ENCODE results near the gene CRTAC1. TPM values are rescaled to one million over a fixed set of nuclear protein-coding genes. Genes with fewer than 3 reads are reported as not detected.

Gene CRTAC1
- total RNA-seq, 4 donors from 2014 or later, result 1.2 to 5.7 (median 1.7) TPM

DNA sequence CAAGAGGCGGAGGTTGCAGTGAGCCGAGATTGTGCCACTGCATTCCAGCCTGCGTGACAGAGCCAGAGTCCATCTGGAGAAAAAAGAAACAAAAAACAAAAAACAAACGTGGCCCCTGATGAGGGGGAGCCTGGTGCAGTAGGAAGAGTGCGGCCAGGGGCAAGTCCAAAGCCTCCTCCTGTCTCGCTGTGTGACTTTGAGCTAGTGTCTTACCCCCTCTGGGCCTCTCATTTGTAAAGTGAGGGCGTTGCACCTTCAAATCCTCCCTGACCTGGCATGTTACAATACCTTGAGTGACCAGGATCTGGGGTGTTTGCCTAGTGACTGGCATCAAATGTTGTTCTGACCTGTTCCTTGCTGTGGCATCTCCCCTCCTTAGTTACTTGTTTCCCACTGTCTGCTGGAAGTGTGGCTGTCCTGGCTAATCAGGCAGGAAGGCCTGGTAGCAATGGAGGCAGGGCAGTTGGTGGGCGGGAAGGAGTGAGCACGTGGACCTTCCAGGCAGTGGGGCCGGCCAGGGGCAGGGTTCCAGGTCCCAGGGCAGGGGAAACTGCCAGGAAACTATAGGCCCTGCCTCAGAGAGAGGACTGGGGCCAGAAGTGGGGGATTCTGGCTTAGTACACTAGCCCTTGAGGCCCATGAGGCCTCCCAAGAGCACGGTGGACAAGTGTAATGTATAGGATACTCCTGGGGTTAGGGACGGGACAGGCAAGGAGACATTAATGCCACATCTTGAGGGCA, 205.2 kb downstream of the CRTAC1 start:
- H3K27ac ChIP-seq, result no peak overlapping the region
- H3K9me3 ChIP-seq, result no peaks in the 10 kb centered on the region
- WGBS, 2 donors (ENCODE audit: low coverage in 1 of 2), result 82 to 94% methylated on average over 3 to 8 of the region's 12 CpGs
- H3K4me1 ChIP-seq, result no peaks in the 10 kb centered on the region
- no peak for ATAC-seq
- H3K27me3 ChIP-seq, result peaks cover 51% of the 10 kb centered on the region
- no peaks in the 10 kb centered on the region for H3K36me3 ChIP-seq
- TF ChIP-seq POLR2AphosphoS5 (IDR thresholded peaks at IDR 0.05) (no peak), EP300 (IDR thresholded peaks at IDR 0.05) (no peak), POLR2A (IDR thresholded peaks at IDR 0.05) (no peak)
- TF ChIP-seq, protein P1, sequence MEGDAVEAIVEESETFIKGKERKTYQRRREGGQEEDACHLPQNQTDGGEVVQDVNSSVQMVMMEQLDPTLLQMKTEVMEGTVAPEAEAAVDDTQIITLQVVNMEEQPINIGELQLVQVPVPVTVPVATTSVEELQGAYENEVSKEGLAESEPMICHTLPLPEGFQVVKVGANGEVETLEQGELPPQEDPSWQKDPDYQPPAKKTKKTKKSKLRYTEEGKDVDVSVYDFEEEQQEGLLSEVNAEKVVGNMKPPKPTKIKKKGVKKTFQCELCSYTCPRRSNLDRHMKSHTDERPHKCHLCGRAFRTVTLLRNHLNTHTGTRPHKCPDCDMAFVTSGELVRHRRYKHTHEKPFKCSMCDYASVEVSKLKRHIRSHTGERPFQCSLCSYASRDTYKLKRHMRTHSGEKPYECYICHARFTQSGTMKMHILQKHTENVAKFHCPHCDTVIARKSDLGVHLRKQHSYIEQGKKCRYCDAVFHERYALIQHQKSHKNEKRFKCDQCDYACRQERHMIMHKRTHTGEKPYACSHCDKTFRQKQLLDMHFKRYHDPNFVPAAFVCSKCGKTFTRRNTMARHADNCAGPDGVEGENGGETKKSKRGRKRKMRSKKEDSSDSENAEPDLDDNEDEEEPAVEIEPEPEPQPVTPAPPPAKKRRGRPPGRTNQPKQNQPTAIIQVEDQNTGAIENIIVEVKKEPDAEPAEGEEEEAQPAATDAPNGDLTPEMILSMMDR (IDR thresholded peaks at IDR 0.05), result no peak
- H3K4me3 ChIP-seq, result no peak overlapping the region

DNA sequence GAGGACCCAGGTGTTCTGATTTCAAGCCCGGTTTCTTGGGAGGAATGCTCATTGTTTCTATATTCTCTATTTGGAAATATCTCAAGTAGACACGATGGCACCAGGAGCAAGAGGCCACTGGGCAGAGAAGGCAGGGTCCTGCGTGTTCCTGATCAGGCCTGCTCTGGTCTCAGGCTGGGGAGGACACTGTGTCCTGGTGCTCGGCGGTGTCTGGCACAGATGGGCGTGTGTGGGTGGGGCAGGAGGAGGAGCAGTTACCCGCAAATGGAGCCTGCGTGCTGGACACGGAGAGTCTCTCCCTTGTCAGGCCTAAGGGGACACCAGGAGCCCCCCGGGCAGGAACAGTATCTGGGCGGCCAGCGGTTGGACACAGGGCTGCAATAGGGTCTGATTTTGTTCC, 206.7 kb downstream of the CRTAC1 start:
- no peak for ATAC-seq
- H3K27me3 ChIP-seq, result peaks cover 48% of the 10 kb centered on the region
- 68 to 92% methylated on average over 2 to 6 of the region's 12 CpGs for WGBS, 2 donors (ENCODE audit: low coverage in 1 of 2)
- no peaks in the 10 kb centered on the region for H3K4me1 ChIP-seq
- TF ChIP-seq, protein P1 (IDR thresholded peaks at IDR 0.05), result no peak
- TF ChIP-seq POLR2A (IDR thresholded peaks at IDR 0.05), result no peak
- TF ChIP-seq EP300 (IDR thresholded peaks at IDR 0.05), result no peak
- no peak overlapping the region for H3K4me3 ChIP-seq
- H3K27ac ChIP-seq, result no peak overlapping the region
- no peaks in the 10 kb centered on the region for H3K9me3 ChIP-seq
- no peaks in the 10 kb centered on the region for H3K36me3 ChIP-seq

DNA sequence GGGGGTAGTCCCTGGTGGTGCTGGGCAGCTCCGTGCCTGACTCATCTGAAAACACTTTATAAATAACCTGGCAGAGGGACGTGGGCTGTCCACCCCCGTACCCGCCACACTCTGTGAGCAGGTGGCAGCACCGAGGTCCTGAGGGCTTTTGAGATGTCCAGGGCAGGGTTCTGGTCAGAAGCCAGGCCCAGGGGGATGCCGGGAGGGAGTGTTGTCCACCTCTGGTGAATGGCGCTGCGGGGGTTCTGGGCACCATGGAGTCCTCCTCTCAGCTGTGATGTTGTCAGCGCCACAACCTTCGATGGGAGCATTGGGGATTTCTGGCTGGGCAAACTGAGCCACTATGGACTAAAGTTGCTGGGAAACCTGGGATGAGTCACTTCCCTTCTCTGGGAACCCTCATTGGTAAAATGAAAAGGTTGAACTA, 208.1 kb downstream of the CRTAC1 start:
- Histone ChIP-seq H3K27me3 (peaks cover 57% of the 10 kb centered on the region), H3K27ac (no peak overlapping the region), H3K9me3 (no peaks in the 10 kb centered on the region), H3K36me3 (no peaks in the 10 kb centered on the region), H3K4me3 (no peak overlapping the region), H3K4me1 (no peaks in the 10 kb centered on the region)
- TF ChIP-seq, protein P1 (IDR thresholded peaks at IDR 0.05), result no peak
- TF ChIP-seq POLR2A (IDR thresholded peaks at IDR 0.05), result no peak
- TF ChIP-seq POLR2AphosphoS5 (IDR thresholded peaks at IDR 0.05), result no peak
- TF ChIP-seq EP300 (IDR thresholded peaks at IDR 0.05), result no peak
- no peak for ATAC-seq
- 40% methylated on average over 1 of the region's 10 CpGs; no CpG with 5 or more reads in 1 of the 2 donors for WGBS, 2 donors (ENCODE audit: low coverage in 1 of 2)

DNA sequence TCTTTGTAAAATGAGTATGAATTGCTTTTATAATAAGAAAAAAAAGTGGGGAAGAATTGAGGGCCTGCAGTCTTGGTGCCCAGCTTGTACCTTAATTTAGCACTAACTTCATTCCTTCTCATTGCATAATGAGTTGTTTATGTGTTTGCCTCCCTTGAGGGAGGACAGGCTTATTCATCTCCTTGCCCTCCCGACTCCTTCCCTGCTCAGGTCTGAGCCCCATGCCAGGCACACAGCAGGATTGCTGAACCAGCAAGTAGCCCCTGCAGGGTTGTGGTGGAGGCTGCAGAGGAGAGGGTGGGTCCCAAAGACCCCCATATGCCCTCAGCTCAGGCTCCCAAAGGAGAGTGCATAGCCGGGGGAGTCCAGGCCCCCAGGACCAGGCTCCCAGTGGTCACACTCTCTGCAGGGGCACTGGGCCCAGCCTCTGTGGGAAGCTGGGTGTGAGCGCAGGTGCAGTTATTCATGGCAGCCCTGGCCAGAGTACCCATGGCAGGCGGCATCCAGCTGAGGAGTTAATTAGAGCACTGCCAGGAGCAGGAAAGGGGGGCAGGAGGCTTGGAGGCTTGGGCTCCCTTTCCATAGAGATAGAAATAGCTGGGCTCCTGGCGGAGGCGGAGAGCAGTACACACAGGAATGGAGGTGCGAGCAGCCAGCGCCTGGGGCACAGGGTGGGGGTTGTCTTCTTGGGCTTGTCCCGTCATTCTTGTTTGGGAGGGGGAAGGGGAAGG, 208.9 kb downstream of the CRTAC1 start:
- no peak for ATAC-seq
- no peaks in the 10 kb centered on the region for H3K9me3 ChIP-seq
- H3K4me1 ChIP-seq, result no peaks in the 10 kb centered on the region
- TF ChIP-seq, protein P1 (IDR thresholded peaks at IDR 0.05), result no peak
- TF ChIP-seq EP300 (IDR thresholded peaks at IDR 0.05) (no peak), POLR2AphosphoS5 (IDR thresholded peaks at IDR 0.05) (no peak), POLR2A (IDR thresholded peaks at IDR 0.05) (no peak)
- no peak overlapping the region for H3K4me3 ChIP-seq
- H3K27ac ChIP-seq, result no peak overlapping the region
- no peaks in the 10 kb centered on the region for H3K36me3 ChIP-seq
- H3K27me3 ChIP-seq, result peaks cover 65% of the 10 kb centered on the region
- WGBS, 2 donors (ENCODE audit: low coverage in 1 of 2), result 39 to 60% methylated on average over 1 to 6 of the region's 9 CpGs
